Right ventricle myocardium superior (tissue), 1 donor: ENCODE results near the gene CSNK1E. TPM values are rescaled to one million over a fixed set of nuclear protein-coding genes. Genes with fewer than 3 reads are reported as not detected.
A peak's percentile ranks its signal among the peaks of the same experiment; 100 is the strongest.

Source experiments
- ATAC-seq: fragments of 200-7000 bp; cut with Tn5 transposase; one replicate; pipeline ENCODE4 v1.9.1; 2020; ENCODE audit warnings: mild to moderate bottlenecking; ENCODE audit not compliant: poor library complexity
- DNase-seq: peaks from one replicate; pipeline ENCODE4 v3.0.0-alpha.2; 2020
- intact Hi-C: fragments of 100-400 bp; cut with DNase I; formaldehyde crosslinking; loops from one replicate; pipeline ENCODE4 v1.11.2; 2022
- total RNA-seq: library from RNA; stranded (reverse); fragmentation: NEBNext Ultra II Directional; extraction: Animal tissue kit (Norgen Biotek cat#: 25700); gene quantifications from one replicate; pipeline ENCODE4 v1.2.1, GENCODE V29; 2021
- donor health status: DM: no; HTN: yes; CAD: no; lungs with severe emphysema.

Gene CSNK1E
- total RNA-seq, 1 donor from 2014 or later: 65.7 TPM

GRCh38 chr22:38262051-38262795 is 55.0 kb downstream of the CSNK1E start:
- DNase-seq: peak; percentile 72
- intact Hi-C loops: no loop called here

GRCh38 chr22:38260761-38261681 is 56.2 kb downstream of the CSNK1E start:
- ATAC-seq: no peak
- intact Hi-C loops: no loop called here
- DNase-seq: no peak

More at GRCh38 chr22:38262051-38262795, 55.0 kb downstream of the CSNK1E start:
- ATAC-seq: peak; percentile 59

- intact Hi-C loops: no loop called here
- ATAC-seq: no peak
- DNase-seq: no peak
Measured at GRCh38 chr22:38259370-38259769, 57.9 kb downstream of the CSNK1E start.

- DNase-seq (peak; percentile 76), ATAC-seq (peak; percentile 30)
- intact Hi-C loops: no loop called here
Measured at GRCh38 chr22:38258895-38259294, 58.3 kb downstream of the CSNK1E start.

- no peak for DNase-seq
- no peak for ATAC-seq
- intact Hi-C loops: no loop called here
Measured at GRCh38 chr22:38257650-38258250, 59.5 kb downstream of the CSNK1E start.

GRCh38 chr22:38257181-38257580 is 60.1 kb downstream of the CSNK1E start:
- ATAC-seq: peak; percentile 26
- intact Hi-C loops: no loop called here
- DNase-seq: no peak

- intact Hi-C loops: no loop called here
- ATAC-seq (no peak), DNase-seq (no peak)
Measured at GRCh38 chr22:38255697-38256096, 61.5 kb downstream of the CSNK1E start.

- intact Hi-C loops: no loop called here
- no peak for ATAC-seq
- no peak for DNase-seq
Measured at GRCh38 chr22:38251341-38251692, 65.9 kb downstream of the CSNK1E start.

GRCh38 chr22:38250643-38251340 is 66.4 kb downstream of the CSNK1E start:
- intact Hi-C loops: no loop called here

GRCh38 chr22:38249803-38250642 is 67.2 kb downstream of the CSNK1E start:
- ATAC-seq (no peak), DNase-seq (no peak)
- intact Hi-C loops: no loop called here

More at GRCh38 chr22:38250643-38251340, 66.4 kb downstream of the CSNK1E start:
- no peak for ATAC-seq
- DNase-seq: no peak

GRCh38 chr22:38249301-38249700 is 67.9 kb downstream of the CSNK1E start:
- intact Hi-C loops: no loop called here
- no peak for DNase-seq
- ATAC-seq: no peak

- intact Hi-C loops: no loop called here
- ATAC-seq: no peak
- no peak for DNase-seq
Measured at GRCh38 chr22:38248280-38248679, 69.0 kb downstream of the CSNK1E start.

- no peak for ATAC-seq
- DNase-seq: no peak
- intact Hi-C loops: no loop called here
Measured at GRCh38 chr22:38247713-38248112, 69.5 kb downstream of the CSNK1E start.

GRCh38 chr22:38246692-38247091 is 70.5 kb downstream of the CSNK1E start:
- intact Hi-C loops: no loop called here
- peak; percentile 85 for DNase-seq

GRCh38 chr22:38246046-38246658 is 71.1 kb downstream of the CSNK1E start:
- ATAC-seq: peak; percentile 5
- intact Hi-C loops: no loop called here
- no peak for DNase-seq

More at GRCh38 chr22:38246692-38247091, 70.5 kb downstream of the CSNK1E start:
- ATAC-seq: peak; percentile 80

- no peak for ATAC-seq
- intact Hi-C loops: no loop called here
- no peak for DNase-seq
Measured at GRCh38 chr22:38244106-38244505, 73.1 kb downstream of the CSNK1E start.

GRCh38 chr22:38243007-38243765 is 74.0 kb downstream of the CSNK1E start:
- intact Hi-C loops: no loop called here
- ATAC-seq: peak; percentile 23
- DNase-seq: no peak
